NCI-H2171 (cell line): ENCODE measurements around the gene ZNF229.
"Not testable (repeated sequence)": the region's sequence is repeated elsewhere in the genome, so short reads cannot be mapped to it uniquely, and the experiment has no call there.

ENCODE experiments used
- DNase-seq: peaks from one replicate; lab custom pipeline; 2025; lab: John Stamatoyannopoulos, UW

ZNF229 gene

GRCh38 chr19:44447916-44448674, at the start of gene ZNF229:
Gene ZNF229, minus strand, starts transcription at chr19:44448472. Its CDS starts 5,625 bp downstream, at chr19:44442847.
- no peak for DNase-seq

DNA sequence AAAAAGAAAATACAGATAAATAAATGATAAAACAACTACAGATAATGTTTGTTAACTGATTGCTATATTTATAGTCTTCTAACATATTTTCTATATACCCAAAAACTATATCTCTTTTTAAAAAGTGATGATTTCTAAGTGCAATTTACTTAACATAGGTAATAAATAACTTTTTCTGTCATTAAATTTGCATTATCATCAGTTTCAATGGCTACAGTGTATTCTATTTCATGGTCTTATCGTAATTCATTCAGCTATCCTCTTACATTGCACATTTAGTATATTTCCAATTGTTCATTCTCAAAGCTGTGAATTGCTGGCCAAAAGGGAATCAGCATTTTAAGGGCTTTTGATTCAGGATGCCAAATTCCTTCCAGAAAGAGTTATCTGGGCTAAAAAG, 48.4 kb upstream of the ZNF229 start:
- no peak for DNase-seq

DNA sequence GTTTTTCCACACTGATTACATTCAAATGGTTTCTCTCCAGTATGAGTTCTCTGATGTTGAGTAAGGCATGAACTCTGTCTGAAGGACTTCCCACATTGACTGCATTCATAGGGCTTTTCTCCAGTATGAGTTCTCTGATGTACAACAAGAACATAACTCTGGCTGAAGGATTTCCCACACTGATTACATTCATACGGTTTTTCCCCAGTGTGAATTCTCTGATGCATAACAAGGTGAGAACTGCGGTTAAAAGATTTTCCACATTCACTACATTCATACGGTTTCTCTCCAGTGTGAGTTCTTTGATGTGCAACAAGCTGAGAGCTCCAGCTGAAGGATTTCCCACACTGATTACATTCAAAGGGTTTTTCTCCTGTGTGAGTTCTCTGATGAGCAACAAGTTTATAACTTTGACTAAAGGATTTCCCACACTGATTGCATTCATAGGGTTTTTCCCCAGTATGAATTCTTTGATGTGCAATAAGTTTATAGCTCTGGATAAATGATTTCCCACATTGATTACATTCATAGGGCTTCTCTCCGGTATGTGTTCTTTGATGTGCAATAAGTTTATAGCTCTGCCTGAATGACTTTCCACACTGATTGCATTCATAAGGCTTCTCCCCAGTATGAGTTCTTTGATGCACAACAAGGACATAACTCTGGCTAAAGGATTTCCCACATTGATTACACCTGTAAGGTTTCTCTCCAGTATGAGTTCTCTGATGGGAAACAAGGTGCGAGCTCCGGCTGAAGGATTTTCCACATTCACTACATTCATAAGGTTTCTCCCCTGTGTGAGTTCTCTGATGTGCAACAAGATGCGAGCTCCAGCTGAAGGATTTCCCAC, 28.5 kb upstream of the ZNF229 start:
- DNase-seq, result no peak

DNA sequence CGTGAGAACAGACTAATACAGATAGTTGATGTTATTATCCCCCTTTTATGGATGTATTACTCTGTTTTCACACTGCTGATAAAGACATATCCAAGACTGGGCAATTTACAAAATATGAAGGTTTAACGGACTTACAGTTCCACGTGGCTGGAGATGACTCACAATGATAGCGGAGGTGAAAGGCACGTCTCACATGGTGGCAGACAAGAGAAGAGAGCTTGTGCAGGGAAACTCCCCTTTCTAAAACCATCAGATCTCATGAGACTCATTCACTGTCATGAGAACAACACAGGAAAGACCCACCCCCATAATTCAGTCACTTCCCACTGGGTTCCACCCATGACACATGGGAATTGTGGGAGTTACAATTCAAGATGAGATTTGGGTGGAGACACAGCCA, 20.5 kb upstream of the ZNF229 start:
- not testable (repeated sequence) for DNase-seq

DNA sequence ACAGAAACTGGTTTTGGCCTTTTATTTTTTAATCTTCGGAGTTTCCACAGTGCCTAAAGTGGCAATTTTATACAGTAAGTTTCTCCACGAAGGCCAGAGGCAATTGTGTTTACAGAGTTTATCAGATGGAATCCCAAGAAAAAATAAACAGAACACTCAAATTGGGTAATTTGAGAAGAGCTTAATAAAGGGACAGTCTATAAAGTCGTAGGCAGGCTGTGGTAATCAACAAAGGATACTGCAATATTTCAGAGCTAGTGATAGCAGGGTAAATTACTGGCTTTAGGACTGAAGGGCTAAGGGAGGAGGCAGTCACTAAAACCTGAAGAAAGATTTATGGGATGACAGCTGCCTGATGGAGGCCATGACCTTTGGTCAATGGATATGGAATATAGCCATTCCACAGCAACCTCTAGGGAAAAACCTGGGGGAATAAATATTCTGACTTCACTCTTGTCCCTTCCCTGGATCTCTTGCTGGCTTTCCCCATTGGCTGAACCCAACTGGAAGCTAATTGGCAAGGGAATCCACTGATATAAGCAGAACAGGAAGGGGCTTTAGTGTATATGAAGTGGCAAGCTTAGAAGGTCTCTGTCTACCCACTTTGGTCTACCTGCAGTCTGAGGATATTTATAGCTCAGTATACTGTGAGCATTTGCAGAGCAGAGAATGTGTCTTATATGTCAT, 14.5 kb upstream of the ZNF229 start:
- DNase-seq, result not testable (repeated sequence)

GRCh38 chr19:44456016-44456415, 7.7 kb upstream of the ZNF229 start:
- DNase-seq, result not testable (repeated sequence)

DNA sequence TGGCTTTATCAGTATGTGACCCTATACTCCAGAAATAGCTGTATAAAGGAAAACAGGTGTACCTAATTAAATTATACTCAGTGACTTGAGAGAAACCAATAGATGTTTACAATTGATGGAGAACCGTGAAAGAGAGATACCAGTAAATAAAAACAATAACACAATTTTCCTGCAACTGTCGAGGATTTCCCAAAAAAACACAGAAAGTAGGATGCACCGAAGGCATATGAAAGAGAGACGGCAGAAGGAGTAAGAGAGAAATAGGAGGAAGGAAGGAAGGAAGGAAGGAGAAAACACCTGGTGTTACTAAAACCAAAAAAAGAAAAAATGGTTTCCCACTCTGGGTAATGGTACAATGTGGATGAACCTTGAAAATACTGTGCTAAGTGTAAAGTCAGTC, 6.8 kb upstream of the ZNF229 start:
- DNase-seq, result no peak

DNA sequence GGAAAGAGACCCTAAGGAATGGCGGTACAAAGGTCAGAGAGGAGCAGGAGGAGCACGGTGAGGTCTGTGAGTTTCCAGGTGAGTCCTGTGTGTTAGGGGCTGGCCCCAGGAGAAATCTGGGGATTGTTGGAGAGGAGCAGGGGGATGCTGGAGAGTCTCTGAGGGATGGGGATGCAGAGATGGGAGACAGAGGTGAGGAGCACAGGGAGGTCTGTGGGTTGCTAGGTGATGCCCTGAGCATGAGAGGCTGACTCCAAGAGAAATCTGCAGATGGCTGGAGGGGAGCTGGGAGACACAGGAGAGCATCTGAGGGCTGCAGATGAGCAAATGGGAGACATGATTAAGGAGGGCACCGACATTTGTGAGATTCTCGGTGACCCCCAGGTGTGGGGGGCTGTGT, 4.1 kb upstream of the ZNF229 start:
- DNase-seq, result no peak

DNA sequence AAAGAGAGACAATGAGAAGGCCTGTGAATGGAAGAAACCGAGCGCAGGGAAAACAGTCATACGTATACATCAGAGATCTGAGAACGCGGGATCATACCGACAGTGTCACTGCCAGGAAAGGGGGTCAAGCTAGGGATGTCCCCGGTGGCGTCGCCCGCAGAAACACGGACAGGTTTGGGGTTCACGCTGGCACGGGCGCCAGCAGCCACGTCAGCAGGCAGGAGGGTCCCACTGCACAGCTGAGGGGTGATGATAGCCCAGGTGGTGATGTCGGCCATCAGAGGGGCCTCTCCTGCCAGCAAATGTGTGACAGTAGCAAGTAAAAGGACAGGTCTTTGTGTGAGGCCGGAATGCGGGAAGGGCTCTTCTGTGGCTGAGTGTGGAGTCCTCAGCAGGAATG, 3.4 kb upstream of the ZNF229 start:
- no peak for DNase-seq

DNA sequence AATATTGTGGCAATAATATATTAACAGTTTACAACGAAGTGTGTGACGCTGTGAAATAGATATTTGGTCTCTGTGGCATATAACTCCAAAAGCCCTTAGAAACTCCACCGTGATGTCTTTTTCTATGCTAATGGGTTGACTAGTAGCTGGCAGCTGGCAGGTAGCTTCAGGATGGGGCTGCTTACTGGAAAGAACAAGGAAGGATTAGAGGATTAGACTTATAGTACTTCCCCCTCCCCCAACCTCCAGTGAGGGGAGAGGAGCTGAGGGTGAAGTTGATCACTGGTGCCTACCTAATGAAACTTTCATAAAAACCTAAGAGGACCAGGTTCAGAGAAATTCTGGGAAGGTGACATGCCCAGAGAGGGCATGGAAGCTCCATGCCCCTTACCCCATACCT, 9.8 kb downstream of the ZNF229 start:
- DNase-seq, result no peak

GRCh38 chr19:44435441-44435840, 12.8 kb downstream of the ZNF229 start:
- DNase-seq, result no peak

DNA sequence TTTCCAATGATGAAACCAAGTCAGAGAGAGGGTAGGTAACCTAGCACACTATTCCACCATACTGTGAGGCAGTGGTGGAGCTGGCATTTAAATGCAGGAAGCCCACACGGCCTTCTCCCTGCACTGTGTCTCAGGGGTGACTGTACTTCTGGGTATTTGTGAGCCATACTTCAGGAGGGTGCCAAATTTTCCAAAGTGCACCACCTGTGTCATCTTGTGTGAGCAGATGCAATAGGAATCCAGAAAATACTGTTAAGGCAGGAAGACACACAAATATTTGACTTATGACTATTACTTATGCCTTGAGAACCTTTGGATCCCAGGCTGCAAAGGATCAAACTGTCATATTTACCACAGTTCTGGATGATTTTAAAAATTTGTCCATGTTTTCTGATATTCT, 17.3 kb downstream of the ZNF229 start:
- DNase-seq, result no peak

DNA sequence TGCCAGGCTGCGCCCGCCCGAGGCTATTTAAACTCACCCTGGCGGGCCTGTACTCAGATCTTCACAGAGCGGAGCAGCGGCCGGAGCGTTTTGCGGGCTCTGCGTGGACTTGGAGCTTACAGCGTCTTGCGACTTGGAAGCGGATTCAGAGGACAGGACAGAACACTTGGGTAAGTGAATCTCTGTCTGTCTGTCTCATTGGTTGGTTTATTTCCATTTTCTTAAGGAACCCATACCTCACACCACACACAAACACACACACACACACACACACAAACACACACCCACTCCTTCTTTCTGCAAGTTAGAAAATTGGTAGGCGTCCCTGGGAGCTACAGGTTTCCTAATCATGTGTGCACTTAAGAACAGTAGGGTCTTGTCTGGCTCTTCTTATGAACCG, 32.7 kb downstream of the ZNF229 start:
- DNase-seq, result not testable (repeated sequence)

DNA sequence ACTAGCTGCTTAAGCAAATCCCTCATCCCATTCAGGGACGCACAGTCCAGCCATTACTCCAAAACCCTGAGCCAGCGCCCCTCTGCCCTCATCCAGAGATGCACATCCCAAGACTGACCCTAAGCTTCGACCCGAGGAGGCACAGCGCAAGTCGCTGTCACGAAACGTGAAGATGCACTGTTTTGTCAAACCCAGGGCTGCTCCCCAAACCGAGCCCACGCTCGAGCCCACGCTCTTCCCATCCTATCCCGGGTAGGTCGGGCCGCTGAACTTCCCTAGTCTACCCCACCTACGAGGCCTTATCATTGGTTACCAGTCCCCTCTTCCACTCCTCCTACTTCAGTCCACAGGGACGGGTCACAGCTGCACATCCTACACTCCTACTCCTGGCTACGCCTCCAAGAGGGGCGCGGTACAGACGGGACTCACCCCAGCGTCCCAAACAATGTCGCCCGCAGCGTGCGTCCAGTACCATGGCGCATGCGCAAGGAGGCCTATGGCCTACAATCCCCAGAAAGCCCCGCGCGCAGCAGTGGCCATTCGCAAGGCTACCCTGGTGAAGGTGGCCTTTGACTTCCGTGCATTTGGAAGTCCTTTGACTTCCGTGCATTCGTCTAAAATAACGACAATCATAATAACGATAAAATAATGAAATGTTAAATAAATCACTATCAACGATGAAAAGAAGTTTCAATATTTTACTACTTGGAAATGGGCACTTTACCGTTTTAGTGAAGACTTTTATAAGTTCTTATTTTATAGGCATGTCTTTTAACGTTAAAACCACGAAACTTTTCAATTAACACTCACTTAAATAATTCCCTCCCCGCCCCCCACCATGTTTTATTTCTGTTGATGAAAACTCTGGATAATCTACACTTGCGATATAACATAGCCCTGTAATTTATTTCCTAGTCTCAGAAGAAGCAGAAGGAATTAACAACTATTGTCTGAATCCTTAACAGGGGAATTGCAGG, 46.8 kb downstream of the ZNF229 start, which contains the start of gene ZNF285:
ZNF285 (minus strand) TSS at position 470 of the 977 bp plus-strand sequence. CDS start 4,395 bp downstream, outside the sequence.
- DNase-seq, result no peak

- DNase-seq, result not testable (repeated sequence)
Measured at GRCh38 chr19:44389268-44389667, 59.0 kb downstream of the ZNF229 start.
